Naive B cell (primary cell): Measurements from ENCODE around the gene SPINK5. TPM values are rescaled to one million over a fixed set of nuclear protein-coding genes. Genes with fewer than 3 reads are reported as not detected.
A peak's percentile ranks its signal among the peaks of the same experiment; 100 is the strongest.

Experiments
- ATAC-seq, 2 donors: fragments of 150-1000 bp; cut with Tn5 transposase; 2 replicates each; pipeline ENCODE4 v1.10.0; 2021; ENCODE audit warnings: low read depth in 2 of 2, mild to moderate bottlenecking in 2 of 2, moderate library complexity in 2 of 2
- DNase-seq: peaks from one replicate; pipeline ENCODE4 v3.0.0; 2022
- H3K27ac Mint-ChIP-seq, 6 donors: one replicate each; pipeline ENCODE4 v1.8.0; 2020 to 2022; ENCODE audit warnings: mild to moderate bottlenecking in 6 of 6, mixed read lengths in 6 of 6, moderate library complexity in 5 of 6, inconsistent platforms in 2 of 6
- H3K27me3 Mint-ChIP-seq, 3 donors: one replicate each; pipeline ENCODE4 v1.8.0; 2021 to 2022; ENCODE audit warnings: mixed read lengths in 3 of 3, mild to moderate bottlenecking in 1 of 3
- H3K36me3 Mint-ChIP-seq, 2 donors: one replicate each; pipeline ENCODE4 v1.8.0; 2020 to 2022; ENCODE audit warnings: mixed read lengths in 2 of 2, inconsistent platforms in 1 of 2, mild to moderate bottlenecking in 1 of 2
- H3K4me1 Mint-ChIP-seq, 3 donors: one replicate each; pipeline ENCODE4 v1.8.0; 2020 to 2022; ENCODE audit warnings: mixed read lengths in 3 of 3, inconsistent platforms in 1 of 3, mild to moderate bottlenecking in 1 of 3, moderate library complexity in 1 of 3
- H3K4me3 Mint-ChIP-seq, 8 donors: one replicate each; pipeline ENCODE4 v1.8.0; 2020 to 2022; ENCODE audit warnings: mild to moderate bottlenecking in 8 of 8, mixed read lengths in 8 of 8, moderate library complexity in 8 of 8, inconsistent platforms in 2 of 8
- H3K9me3 Mint-ChIP-seq, 7 donors: one replicate each; pipeline ENCODE4 v1.8.0; 2020 to 2022; ENCODE audit warnings: mixed read lengths in 7 of 7, mild to moderate bottlenecking in 5 of 7, inconsistent platforms in 2 of 7, moderate library complexity in 1 of 7
- polyA plus RNA-seq, 6 donors: library from polyadenylated mRNA; unstranded; fragments of 300-500 nt; fragmentation: Illumina TruSeq; gene quantifications; one replicate each; pipeline ENCODE4 v1.2.3, GENCODE V29; 2021; ENCODE audit warnings: low read depth in 6 of 6

SPINK5 gene
- polyA plus RNA-seq, 6 donors from 2014 or later = not detected

DNA sequence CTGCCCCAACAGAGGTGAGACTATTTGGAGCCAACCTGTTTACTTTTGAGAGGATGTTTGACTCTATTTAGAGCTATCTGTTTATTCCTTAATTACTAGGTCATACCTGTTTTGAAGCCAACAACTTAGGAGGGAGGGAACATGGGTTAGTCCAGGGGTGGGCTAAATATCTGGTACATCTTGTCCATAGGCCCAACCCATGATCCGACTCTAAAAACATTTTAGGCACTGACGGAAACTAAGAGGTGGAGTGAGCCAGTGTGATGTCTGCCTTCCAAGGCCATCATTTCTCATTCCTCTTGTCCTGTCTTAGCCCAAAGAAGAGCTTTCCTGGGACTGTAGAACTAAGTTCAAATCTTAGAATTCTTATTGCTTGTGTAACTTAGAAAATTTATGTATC is 8.4 kb downstream of the SPINK5 start:
- no peak overlapping the region for H3K4me3 Mint-ChIP-seq
- peaks cover 2 to 17% (median 8%) of the 10 kb centered on the region in 7 donors for H3K9me3 Mint-ChIP-seq
- no peak overlapping the region for H3K27ac Mint-ChIP-seq
- H3K4me1 Mint-ChIP-seq = no peaks in the 10 kb centered on the region
- no peak for ATAC-seq
- H3K27me3 Mint-ChIP-seq = no peaks in the 10 kb centered on the region
- H3K36me3 Mint-ChIP-seq = peaks cover 0 to 11% of the 10 kb centered on the region in 2 donors
- DNase-seq = no peak

DNA sequence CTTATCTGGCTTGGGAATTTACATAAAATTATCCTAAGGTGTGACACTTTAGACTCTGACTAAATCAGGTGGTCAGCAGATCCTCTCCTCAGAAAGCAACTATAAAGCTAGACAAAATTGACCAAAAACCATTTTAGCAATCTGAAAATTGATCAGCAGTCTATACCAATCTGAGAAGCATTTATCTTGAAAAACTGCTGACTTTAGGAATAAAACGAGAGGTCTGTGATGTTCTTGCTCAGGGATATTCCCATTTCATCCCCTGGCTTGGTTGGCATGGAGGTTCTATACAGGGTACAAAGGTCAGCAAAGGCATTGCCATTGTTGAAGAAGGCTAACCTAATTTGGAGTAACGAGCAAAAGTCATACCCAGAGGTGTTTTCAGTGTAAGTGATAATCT is 11.7 kb downstream of the SPINK5 start:
- H3K27me3 Mint-ChIP-seq = no peaks in the 10 kb centered on the region
- ATAC-seq (no peak), DNase-seq (no peak)
- peaks cover 2 to 18% (median 8%) of the 10 kb centered on the region in 7 donors for H3K9me3 Mint-ChIP-seq
- no peak overlapping the region for H3K4me3 Mint-ChIP-seq
- peaks cover 0 to 11% of the 10 kb centered on the region in 2 donors for H3K36me3 Mint-ChIP-seq
- no peak overlapping the region for H3K27ac Mint-ChIP-seq
- H3K4me1 Mint-ChIP-seq = no peaks in the 10 kb centered on the region

DNA sequence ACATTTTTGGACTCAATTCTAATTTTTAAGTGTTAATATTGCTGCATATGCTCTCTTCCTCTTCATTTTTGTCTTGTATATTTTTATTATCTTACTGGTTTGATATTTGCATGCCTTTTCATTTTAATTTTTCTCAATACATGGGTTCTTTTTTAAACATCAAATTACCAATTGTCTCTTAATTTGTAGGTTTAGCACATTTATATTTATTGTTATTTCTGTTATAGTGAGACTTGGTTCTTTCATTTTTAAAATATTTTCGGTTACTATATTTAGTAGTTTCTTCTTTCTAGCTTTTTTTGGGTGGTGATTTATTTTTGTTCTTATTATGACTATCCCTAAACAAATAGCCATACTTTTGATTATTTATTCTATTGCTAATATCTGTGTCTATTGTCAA is 19.4 kb downstream of the SPINK5 start:
- Mint-ChIP-seq H3K27ac (no peak overlapping the region), H3K36me3 (no peaks in the 10 kb centered on the region)

DNA sequence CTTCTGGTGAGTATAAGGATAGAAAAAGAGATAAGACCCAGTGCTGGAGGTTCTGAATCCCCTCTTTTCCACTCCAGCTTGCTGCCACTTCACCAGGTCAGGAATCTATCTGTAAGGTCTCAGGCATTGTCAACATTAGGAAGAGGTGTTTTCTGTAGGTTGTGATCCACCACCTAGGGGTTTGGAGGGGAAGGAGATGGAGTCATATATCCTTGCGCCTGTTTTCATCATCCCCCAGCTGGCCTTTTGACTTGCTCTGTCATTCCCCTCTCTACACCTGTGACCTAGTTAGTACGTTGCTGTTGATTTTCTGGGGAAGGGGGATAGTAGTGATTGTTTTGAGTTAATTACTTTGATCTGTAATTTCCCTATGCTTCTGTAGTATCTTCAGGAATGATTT is 20.5 kb downstream of the SPINK5 start:
- Mint-ChIP-seq H3K4me3 (no peak overlapping the region), H3K4me1 (no peaks in the 10 kb centered on the region), H3K9me3 (peaks cover 0 to 13% (median 6%) of the 10 kb centered on the region in 7 donors), H3K27me3 (peaks cover 0 to 3% (median 0%) of the 10 kb centered on the region in 3 donors), H3K27ac (peak overlapping the region in 1 of 6 donors; percentile 10), H3K36me3 (no peaks in the 10 kb centered on the region)
- no peak for DNase-seq
- ATAC-seq = no peak

More for the DNA sequence above, 19.4 kb downstream of the SPINK5 start:
- no peak for DNase-seq
- no peak overlapping the region for H3K4me3 Mint-ChIP-seq
- no peaks in the 10 kb centered on the region for H3K27me3 Mint-ChIP-seq
- H3K9me3 Mint-ChIP-seq = peaks cover 0 to 13% (median 6%) of the 10 kb centered on the region in 7 donors
- ATAC-seq = no peak
- no peaks in the 10 kb centered on the region for H3K4me1 Mint-ChIP-seq

DNA sequence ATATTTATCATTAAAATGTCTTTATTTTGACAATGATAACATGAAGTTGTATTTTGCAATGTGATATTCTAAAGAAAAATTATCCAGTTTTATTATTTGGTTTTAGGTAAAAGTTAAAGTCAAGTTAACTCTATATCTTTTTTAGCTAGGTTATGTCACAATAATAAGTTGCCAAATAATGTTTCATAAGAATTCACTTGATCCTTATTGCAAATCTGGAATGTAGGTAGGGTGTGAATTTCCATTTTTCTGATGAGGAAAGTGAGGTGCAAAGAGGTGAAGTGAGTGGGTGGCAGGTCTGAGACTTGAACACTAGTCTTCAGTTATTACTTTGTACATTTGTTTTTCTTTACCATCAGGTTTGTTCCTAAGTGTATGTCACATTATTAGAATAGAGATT is 21.5 kb downstream of the SPINK5 start:
- DNase-seq (no peak), ATAC-seq (no peak)
- peaks cover 0 to 3% (median 0%) of the 10 kb centered on the region in 3 donors for H3K27me3 Mint-ChIP-seq
- H3K9me3 Mint-ChIP-seq = peaks cover 0 to 13% (median 6%) of the 10 kb centered on the region in 7 donors
- no peak overlapping the region for H3K27ac Mint-ChIP-seq
- H3K36me3 Mint-ChIP-seq = no peaks in the 10 kb centered on the region
- H3K4me3 Mint-ChIP-seq = no peak overlapping the region
- no peaks in the 10 kb centered on the region for H3K4me1 Mint-ChIP-seq

DNA sequence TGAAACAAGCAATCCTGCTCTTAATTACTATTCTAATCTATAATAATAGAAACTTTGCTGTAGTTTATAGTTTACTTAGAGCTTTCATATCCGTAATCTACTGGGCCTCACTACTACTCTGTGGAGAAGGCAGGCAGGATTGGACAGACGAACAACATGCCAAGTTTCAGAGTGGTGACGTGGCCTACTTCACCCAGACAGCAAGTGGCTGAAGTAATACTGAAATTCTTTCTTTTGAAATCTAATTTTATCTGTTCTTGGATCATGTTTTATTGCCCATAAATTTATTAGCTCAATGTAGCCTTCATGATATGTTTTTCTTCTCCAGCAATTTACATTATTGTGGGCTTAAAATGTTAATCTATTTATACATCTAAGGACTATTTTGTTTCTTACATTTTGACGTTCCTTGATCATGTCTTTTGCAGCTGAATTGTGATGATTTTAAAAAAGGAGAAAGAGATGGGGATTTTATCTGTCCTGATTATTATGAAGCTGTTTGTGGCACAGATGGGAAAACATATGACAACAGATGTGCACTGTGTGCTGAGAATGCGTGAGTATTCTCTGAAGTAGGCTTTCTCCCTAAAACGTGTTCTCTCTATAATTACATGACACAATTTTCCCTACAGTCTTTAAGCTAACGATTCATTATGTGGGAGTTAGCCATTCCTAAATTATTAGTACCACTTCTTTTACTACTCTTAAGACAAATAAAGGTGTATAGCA is 22.4 kb downstream of the SPINK5 start:
- Mint-ChIP-seq H3K9me3 (peaks cover 0 to 13% (median 6%) of the 10 kb centered on the region in 7 donors), H3K4me3 (no peak overlapping the region), H3K27ac (no peak overlapping the region), H3K4me1 (no peaks in the 10 kb centered on the region), H3K27me3 (peaks cover 0 to 3% (median 0%) of the 10 kb centered on the region in 3 donors), H3K36me3 (no peaks in the 10 kb centered on the region)
- DNase-seq = no peak
- ATAC-seq = no peak

DNA sequence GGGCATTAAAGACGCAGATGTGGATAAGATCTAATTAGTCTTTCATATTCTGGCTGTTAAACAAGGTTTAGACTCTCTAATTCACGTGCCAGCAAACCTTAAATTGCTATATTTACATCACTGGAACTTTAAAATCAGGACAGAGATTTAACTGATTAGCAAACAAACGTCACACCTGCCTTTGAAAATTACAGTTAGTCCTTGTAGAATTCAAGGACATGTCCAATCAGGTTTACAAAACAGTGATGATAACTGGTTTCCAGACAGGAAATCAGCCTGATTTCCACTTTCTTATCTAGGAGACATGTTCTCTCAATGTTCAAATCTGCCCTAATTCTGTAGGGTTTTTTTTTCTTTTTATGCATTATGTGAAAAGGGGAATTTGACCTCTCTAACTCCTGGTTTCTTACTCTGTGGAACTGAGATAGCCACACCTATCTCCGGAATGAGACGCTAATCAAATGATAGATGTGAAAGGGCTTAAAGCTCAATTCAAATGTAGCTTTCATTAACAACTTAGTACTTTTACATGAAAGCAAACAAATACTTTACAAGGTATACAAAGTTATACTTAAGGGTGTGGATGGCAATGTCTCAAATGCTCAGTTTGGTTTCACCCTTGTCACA is 26.5 kb downstream of the SPINK5 start:
- Mint-ChIP-seq H3K27ac (no peak overlapping the region), H3K4me1 (no peaks in the 10 kb centered on the region), H3K9me3 (peaks cover 0 to 1% (median 0%) of the 10 kb centered on the region in 7 donors), H3K4me3 (no peak overlapping the region), H3K27me3 (peaks cover 0 to 3% (median 0%) of the 10 kb centered on the region in 3 donors), H3K36me3 (no peaks in the 10 kb centered on the region)
- ATAC-seq = no peak
- DNase-seq = no peak

DNA sequence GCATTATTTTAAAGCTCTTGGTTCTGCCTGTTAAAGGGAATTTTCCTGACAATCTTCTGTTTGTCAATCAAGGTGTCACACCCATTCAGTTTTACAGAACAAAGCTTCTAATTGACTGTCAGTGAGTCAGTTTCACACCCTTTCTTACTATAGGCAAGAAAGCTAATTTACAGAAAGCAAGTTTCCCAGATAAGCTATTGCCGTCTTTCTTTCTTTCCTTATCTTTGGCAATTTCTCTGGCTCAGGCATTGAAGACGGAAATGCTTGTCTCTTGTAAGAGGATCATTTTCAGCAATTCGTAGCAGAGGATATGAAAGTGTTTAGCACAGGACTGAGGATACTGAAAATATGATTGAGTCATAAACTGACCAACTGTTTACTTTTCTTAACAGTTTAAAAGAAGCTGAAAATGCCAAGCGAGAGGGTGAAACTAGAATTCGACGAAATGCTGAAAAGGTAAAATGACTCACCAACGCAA is 27.0 kb downstream of the SPINK5 start:
- H3K27me3 Mint-ChIP-seq = peaks cover 0 to 3% (median 0%) of the 10 kb centered on the region in 3 donors
- DNase-seq = no peak
- H3K4me1 Mint-ChIP-seq = no peaks in the 10 kb centered on the region
- H3K36me3 Mint-ChIP-seq = no peaks in the 10 kb centered on the region
- no peak overlapping the region for H3K27ac Mint-ChIP-seq
- no peak overlapping the region for H3K4me3 Mint-ChIP-seq
- no peak for ATAC-seq
- H3K9me3 Mint-ChIP-seq = peaks cover 0 to 2% (median 0%) of the 10 kb centered on the region in 7 donors

DNA sequence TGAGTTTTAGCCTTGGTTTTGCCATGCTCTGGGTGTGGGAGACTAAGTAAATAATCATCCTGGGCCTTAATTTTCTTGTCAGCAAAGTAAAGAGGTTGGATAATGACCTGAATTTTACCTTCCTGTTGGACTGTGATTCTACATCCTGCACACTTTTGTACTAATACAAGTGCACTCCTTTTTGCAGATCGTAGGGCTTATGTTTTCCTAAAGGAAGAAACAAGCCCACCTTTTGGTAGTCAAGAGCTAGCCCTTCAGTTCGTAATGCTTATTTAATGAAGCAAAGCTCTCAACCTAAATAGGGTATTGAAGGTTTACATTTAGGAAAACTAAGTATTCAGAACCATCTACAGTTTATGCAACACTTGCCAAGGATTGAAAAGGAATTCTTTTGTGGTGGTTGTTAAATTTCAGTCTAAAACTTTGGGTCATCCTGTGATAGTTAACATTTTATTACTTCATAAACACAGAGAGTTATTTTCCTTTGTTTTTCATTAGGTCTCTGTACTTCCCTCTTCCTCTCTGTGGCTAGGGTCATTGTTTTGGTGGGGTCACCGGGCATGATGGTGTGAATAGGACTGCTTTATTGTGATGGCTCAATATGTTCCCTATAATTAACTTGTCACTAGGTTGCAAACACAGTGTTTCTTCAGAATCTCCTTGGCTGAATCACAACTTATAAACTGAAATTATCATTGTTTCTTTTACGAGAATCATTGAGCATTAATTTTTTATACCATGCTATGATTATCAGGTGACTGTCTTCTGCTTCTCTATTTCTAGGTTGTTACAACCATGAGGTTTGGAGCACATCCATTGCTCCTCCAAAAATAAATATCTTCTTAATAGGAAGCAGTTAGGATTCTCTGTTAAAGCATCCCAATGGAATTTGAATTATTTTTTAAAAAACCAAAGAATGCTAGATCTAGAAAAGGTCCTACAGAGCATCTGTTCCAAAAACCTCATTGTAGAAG is 28.5 kb downstream of the SPINK5 start:
- H3K36me3 Mint-ChIP-seq = no peaks in the 10 kb centered on the region
- peaks cover 0 to 2% (median 0%) of the 10 kb centered on the region in 7 donors for H3K9me3 Mint-ChIP-seq
- ATAC-seq (no peak), DNase-seq (no peak)
- H3K4me3 Mint-ChIP-seq = no peak overlapping the region
- no peaks in the 10 kb centered on the region for H3K4me1 Mint-ChIP-seq
- peaks cover 0 to 3% (median 0%) of the 10 kb centered on the region in 3 donors for H3K27me3 Mint-ChIP-seq
- H3K27ac Mint-ChIP-seq = no peak overlapping the region

DNA sequence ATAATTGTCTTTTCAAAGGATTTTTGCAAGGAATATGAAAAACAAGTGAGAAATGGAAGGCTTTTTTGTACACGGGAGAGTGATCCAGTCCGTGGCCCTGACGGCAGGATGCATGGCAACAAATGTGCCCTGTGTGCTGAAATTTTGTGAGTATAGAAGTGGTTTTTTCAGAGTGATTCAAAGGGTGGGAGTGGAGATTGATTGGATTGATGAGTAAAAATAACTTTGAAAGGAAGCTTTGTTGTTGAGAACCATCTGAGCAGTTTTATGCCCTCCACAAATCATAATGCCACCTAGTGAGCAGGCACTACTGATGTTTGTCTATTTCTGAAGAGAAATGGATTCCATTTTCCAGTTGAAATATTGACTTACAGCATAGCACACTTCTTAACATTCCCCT is 30.6 kb downstream of the SPINK5 start:
- Mint-ChIP-seq H3K4me3 (no peak overlapping the region), H3K9me3 (peaks cover 0 to 2% (median 0%) of the 10 kb centered on the region in 7 donors), H3K4me1 (no peaks in the 10 kb centered on the region), H3K27me3 (no peaks in the 10 kb centered on the region), H3K27ac (no peak overlapping the region), H3K36me3 (no peaks in the 10 kb centered on the region)
- no peak for ATAC-seq
- DNase-seq = no peak

DNA sequence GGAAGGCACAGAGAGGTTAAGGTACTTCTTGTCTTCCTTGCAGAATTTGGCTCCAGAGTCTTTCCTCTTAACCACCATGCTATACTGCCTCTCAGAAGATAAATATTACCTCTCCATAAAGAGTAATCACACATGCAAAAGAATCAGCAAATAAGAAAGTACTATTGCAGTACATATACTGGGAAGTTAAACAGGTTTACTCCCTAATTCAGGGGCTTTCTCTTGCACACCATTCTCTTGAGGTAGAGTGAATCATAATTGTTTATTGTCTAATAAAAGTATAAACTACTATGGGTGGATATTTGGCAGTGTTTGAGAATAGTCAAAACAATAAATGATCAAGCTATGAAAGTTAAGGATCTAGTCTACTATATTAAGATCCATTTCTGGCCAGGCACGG is 40.4 kb downstream of the SPINK5 start:
- Mint-ChIP-seq H3K27ac (no peak overlapping the region), H3K27me3 (peaks cover 0 to 10% (median 0%) of the 10 kb centered on the region in 3 donors), H3K36me3 (no peaks in the 10 kb centered on the region), H3K4me3 (no peak overlapping the region), H3K9me3 (no peaks in the 10 kb centered on the region), H3K4me1 (no peaks in the 10 kb centered on the region)
- no peak for ATAC-seq
- no peak for DNase-seq

DNA sequence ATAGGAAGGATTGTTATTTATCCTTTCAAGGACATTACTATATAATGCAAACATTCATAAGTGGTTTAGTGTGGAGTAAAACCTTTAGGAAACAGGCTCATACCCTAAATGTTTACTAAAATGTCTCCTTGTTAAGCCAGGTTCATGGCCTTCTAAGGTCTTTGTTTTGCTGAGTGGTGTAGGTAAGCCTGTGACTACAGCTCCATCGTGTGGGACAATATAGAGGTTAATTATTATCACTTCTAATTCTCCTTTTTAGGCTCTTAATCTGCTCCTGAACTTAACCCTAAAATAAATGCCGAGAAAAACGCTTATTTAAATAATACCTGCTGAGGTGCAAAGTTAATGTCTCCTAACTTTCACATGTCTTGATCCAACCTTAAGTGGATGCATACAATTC is 43.8 kb downstream of the SPINK5 start:
- H3K27me3 Mint-ChIP-seq = no peaks in the 10 kb centered on the region
- H3K4me1 Mint-ChIP-seq = no peaks in the 10 kb centered on the region
- no peak overlapping the region for H3K27ac Mint-ChIP-seq
- H3K4me3 Mint-ChIP-seq = no peak overlapping the region
- no peak for ATAC-seq
- DNase-seq = no peak
- H3K36me3 Mint-ChIP-seq = no peaks in the 10 kb centered on the region
- no peaks in the 10 kb centered on the region for H3K9me3 Mint-ChIP-seq

DNA sequence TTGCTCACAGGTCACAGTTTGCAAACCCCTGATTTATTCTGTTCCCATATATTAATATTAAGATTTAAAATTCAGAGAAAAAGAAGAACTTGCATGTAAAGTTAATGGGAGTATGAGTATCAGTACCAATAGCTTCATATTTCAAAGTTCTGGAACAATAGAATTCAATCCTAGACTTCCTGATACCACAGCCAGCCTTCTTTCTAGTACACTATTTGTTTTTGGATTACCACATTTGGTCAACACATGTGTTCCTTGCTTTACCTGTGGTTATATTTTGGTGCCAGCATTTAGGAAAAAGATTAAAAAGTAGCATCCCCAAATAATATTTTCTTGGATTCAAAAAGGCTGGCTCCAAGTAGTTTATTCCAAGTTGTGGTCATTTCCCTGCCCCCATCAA is 49.5 kb downstream of the SPINK5 start:
- no peaks in the 10 kb centered on the region for H3K9me3 Mint-ChIP-seq
- no peak overlapping the region for H3K4me3 Mint-ChIP-seq
- no peak overlapping the region for H3K27ac Mint-ChIP-seq
- ATAC-seq (no peak), DNase-seq (no peak)
- no peaks in the 10 kb centered on the region for H3K36me3 Mint-ChIP-seq
- H3K4me1 Mint-ChIP-seq = no peaks in the 10 kb centered on the region
- no peaks in the 10 kb centered on the region for H3K27me3 Mint-ChIP-seq
